T-helper 2 cell treated with Interferon-gamma antibody and Interleukin-4, amounts not matched to agents 5 μg/mL and 100 μg/mL, for 36 hours (primary cell): ENCODE measurements around the gene ZNF511.

Experiments used
- DNase-seq: peaks from one replicate; pipeline ENCODE4 v3.0.0; 2021; ENCODE audit warnings: low spot score
- H3K27ac Mint-ChIP-seq: one replicate; pipeline ENCODE4 v1.8.0; 2021; ENCODE audit warnings: mild to moderate bottlenecking, mixed read lengths
- H3K27me3 Mint-ChIP-seq: one replicate; pipeline ENCODE4 v1.8.0; 2021; ENCODE audit warnings: low read depth, mixed read lengths
- H3K36me3 Mint-ChIP-seq: one replicate; pipeline ENCODE4 v1.8.0; 2021; ENCODE audit warnings: low read depth, mixed read lengths
- H3K4me1 Mint-ChIP-seq: one replicate; pipeline ENCODE4 v1.8.0; 2021; ENCODE audit warnings: low read depth, mixed read lengths
- H3K4me3 Mint-ChIP-seq: one replicate; pipeline ENCODE4 v1.8.0; 2022; ENCODE audit warnings: mild to moderate bottlenecking, moderate library complexity, mixed read lengths
- H3K9me3 Mint-ChIP-seq: one replicate; pipeline ENCODE4 v1.8.0; 2021; ENCODE audit warnings: mixed read lengths

Gene ZNF511

GRCh38 chr10:133350283-133350949, 41.7 kb downstream of the ZNF511 start:
- Mint-ChIP-seq H3K9me3 (no peaks in the 10 kb centered on the region), H3K36me3 (no peaks in the 10 kb centered on the region), H3K27ac (no peak overlapping the region), H3K4me1 (no peaks in the 10 kb centered on the region), H3K4me3 (no peak overlapping the region), H3K27me3 (no peaks in the 10 kb centered on the region)
- DNase-seq: no peak

DNA sequence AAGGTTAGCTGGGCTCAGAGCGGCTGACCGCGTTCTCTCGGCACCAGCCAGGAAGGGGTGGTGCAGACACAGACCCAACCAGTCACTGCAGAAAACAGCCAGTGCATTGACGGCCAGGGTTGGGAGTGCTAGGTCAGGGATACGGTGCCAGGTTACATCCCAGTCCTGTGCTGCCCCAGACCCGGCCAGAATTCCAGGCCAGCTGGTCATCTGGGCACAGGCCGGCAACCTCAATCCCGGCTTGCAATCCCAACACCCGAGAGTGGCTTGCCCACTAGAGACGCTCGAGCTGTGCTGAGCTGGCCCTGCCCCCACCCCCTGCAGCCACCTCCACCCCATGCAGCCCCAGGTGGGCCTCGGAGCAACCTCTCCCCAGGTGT, 42.2 kb downstream of the ZNF511 start:
- Mint-ChIP-seq H3K4me1 (no peaks in the 10 kb centered on the region), H3K27me3 (no peaks in the 10 kb centered on the region), H3K27ac (no peak overlapping the region), H3K9me3 (no peaks in the 10 kb centered on the region), H3K36me3 (no peaks in the 10 kb centered on the region), H3K4me3 (no peak overlapping the region)
- DNase-seq: no peak

DNA sequence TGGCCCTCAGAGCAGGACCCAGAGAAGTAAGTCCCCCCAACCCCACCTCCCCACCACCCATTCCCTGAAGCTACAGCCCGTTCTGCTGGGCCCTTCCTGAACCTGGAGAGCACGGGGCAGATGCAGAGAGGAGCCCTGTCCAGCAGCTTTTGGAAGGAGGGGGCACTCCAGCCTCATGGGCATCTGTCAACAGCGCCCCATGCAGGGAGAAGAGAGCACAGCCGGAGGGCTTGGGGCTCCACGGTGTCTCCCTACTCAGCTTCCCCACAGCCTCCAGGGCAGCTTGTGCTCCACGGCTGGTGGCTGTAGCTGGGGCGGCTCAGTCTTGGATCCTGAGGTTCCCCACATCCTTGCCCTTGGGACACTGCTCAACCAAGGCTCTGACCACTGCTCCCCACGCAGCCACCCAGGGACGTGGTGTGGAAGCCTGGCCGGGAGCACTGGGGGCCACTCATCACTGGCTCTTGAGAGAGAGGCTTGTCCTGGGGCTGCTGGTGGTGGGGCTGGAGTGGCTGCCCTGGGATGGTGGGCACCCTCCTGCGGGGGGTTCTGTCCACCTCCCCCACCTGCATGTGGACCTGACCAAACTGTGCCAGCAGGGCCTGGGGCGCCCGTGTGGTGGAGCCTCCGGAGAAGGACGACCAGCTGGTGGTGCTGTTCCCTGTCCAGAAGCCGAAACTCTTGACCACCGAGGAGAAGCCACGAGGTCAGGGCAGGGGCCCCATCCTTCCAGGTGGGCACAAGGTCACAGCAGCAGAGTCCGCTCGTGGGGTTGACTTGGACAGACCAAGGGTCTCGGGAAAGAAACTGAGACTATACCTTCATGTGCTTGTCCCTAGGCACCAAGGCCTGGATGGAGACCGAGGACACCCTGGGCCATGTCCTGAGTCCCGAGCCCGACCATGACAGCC, 42.9 kb downstream of the ZNF511 start:
- H3K4me3 Mint-ChIP-seq: no peak overlapping the region
- no peaks in the 10 kb centered on the region for H3K27me3 Mint-ChIP-seq
- no peak overlapping the region for H3K27ac Mint-ChIP-seq
- H3K4me1 Mint-ChIP-seq: no peaks in the 10 kb centered on the region
- no peaks in the 10 kb centered on the region for H3K9me3 Mint-ChIP-seq
- no peaks in the 10 kb centered on the region for H3K36me3 Mint-ChIP-seq
- DNase-seq: no peak

DNA sequence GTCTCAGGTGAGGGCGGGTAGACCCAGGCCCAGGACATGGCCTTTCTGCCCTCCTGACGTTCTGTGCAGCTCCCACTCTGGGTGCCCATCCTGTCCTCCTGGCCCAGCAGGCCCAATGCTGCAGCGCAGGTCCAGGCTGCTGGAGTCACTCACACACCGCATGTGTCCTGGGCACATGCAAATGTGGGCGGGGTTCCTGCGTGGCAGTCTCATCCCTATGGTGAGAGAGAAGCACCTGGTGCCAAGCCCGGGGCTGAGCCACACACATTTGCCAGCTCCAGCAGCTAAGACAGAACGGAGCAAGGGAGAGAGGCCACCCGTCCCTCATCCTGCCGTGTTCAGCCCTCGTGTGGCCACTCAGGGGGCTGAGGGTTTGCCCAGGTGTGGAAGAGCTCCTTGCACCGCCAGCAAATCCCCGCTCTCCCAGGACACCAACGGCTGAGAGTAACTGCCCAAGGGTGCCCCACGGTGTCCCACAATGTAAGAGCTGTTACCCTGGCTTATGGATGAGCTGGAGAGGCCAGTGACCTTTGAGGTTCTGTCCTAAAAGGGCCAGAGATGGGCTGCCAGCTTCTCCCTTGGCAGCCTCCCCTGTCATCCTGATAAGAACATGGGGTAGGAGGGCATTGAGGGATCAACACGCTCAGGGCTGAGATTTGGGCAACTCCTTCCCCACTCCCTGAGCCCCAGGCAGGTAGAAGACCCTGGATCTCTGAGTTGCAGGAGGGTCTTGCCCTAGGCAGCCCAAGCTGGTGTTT, 44.7 kb downstream of the ZNF511 start:
- Mint-ChIP-seq H3K4me3 (no peak overlapping the region), H3K4me1 (no peaks in the 10 kb centered on the region), H3K9me3 (no peaks in the 10 kb centered on the region), H3K27me3 (no peaks in the 10 kb centered on the region), H3K36me3 (no peaks in the 10 kb centered on the region), H3K27ac (no peak overlapping the region)
- DNase-seq: no peak

DNA sequence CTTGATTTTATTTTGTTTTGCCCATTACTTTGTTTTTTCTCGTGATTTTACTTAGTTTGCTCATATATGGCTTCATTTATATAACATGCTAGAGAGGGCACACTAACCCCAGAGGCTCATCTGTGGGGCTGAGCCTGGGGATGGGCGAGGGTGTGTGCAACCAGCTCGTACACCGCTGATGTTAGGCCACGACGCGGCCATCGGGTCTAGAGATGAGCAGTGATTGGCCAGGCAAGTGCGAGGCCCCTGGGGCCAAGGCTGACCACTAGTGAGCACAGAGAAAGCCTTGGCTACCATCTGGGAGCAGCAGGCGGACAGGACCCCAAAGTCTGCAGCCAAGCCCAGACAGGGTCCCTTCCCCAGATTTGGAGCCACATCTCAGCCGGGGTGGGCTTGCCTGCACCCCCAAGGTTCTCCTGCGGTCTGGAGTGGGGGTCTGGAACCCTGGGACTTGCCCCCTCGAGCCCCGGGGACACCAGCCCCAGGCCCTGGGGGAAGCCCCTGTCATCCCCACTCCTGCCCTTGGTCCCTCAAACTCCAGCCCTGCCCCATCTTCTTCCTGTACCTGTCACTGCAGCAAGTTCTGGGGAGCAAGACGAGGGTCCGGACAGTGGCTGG, 45.4 kb downstream of the ZNF511 start:
- H3K4me3 Mint-ChIP-seq: no peak overlapping the region
- no peak overlapping the region for H3K27ac Mint-ChIP-seq

GRCh38 chr10:133354672-133355240, 46.0 kb downstream of the ZNF511 start:
- Mint-ChIP-seq H3K4me3 (no peak overlapping the region), H3K9me3 (no peaks in the 10 kb centered on the region), H3K36me3 (no peaks in the 10 kb centered on the region), H3K27ac (no peak overlapping the region), H3K4me1 (no peaks in the 10 kb centered on the region), H3K27me3 (no peaks in the 10 kb centered on the region)
- DNase-seq: no peak

More for the DNA sequence above, 45.4 kb downstream of the ZNF511 start:
- no peaks in the 10 kb centered on the region for H3K9me3 Mint-ChIP-seq
- no peaks in the 10 kb centered on the region for H3K36me3 Mint-ChIP-seq
- DNase-seq: no peak
- H3K27me3 Mint-ChIP-seq: no peaks in the 10 kb centered on the region
- no peaks in the 10 kb centered on the region for H3K4me1 Mint-ChIP-seq

- H3K4me1 Mint-ChIP-seq: peaks cover 2% of the 10 kb centered on the region
- no peaks in the 10 kb centered on the region for H3K9me3 Mint-ChIP-seq
- H3K27ac Mint-ChIP-seq: no peak overlapping the region
- no peaks in the 10 kb centered on the region for H3K27me3 Mint-ChIP-seq
- H3K4me3 Mint-ChIP-seq: no peak overlapping the region
- no peaks in the 10 kb centered on the region for H3K36me3 Mint-ChIP-seq
- DNase-seq: no peak
These were observed 46.6 kb downstream of the ZNF511 start for GRCh38 chr10:133355266-133355665.

GRCh38 chr10:133355991-133356390, 47.3 kb downstream of the ZNF511 start:
- Mint-ChIP-seq H3K4me1 (peaks cover 2% of the 10 kb centered on the region), H3K27ac (peak overlapping the region; percentile 26), H3K27me3 (no peaks in the 10 kb centered on the region), H3K36me3 (no peaks in the 10 kb centered on the region), H3K9me3 (no peaks in the 10 kb centered on the region), H3K4me3 (peak overlapping the region; percentile 59)
- no peak for DNase-seq

DNA sequence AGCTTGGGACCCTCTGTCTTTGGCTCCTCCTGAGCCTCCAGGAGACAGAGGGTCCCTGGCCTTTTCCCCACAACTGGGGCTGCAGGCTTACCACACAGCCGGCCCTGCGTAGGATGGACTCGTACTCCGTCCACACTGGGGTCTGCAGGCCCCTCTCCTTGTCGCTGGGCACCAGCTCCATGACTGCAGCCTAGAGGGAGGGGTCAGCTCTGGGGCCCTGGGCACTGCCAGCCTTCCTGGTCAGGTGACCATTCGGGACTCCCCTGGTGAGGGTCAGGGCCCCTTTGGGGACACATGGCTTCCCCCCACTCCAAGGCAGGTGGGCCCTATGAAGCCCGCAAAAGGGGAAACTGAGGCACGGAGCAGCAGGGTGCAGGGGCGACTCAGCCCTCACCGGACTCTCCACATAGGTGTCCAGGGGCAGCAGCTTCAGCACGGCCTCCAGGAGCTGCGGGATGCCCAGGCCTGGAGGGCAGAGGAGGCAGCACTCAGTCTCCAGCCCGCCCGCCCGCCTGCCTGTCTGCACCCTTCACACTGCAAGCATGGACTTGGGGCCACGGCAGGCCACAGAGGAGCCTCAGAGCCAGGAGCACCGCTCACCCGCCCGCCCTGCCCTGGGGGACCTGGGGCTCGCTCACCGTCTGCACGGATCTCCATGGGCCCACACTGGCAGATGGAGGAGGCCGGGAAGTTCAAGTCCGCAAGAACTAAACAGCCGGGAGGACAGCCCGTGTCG, 48.0 kb downstream of the ZNF511 start:
- H3K9me3 Mint-ChIP-seq: no peaks in the 10 kb centered on the region
- peaks cover under 1% of the 10 kb centered on the region for H3K36me3 Mint-ChIP-seq
- no peak overlapping the region for H3K27ac Mint-ChIP-seq
- H3K4me1 Mint-ChIP-seq: peaks cover 2% of the 10 kb centered on the region
- no peak for DNase-seq
- peak overlapping the region; percentile 70 for H3K4me3 Mint-ChIP-seq
- H3K27me3 Mint-ChIP-seq: no peaks in the 10 kb centered on the region

GRCh38 chr10:133357285-133358161, 48.8 kb downstream of the ZNF511 start, which contains the start of gene FUOM:
TSS of gene FUOM (minus strand) at chr10:133358019. CDS start at chr10:133358007, 12 bp downstream.
- peak; percentile 85 for DNase-seq
- peaks cover 4% of the 10 kb centered on the region for H3K4me1 Mint-ChIP-seq
- H3K4me3 Mint-ChIP-seq: peak within 1 kb of the TSS; percentile 70
- no peaks in the 10 kb centered on the region for H3K27me3 Mint-ChIP-seq
- H3K9me3 Mint-ChIP-seq: no peaks in the 10 kb centered on the region
- H3K36me3 Mint-ChIP-seq: peaks cover 5% of the 10 kb centered on the region
- no peak within 1 kb of the TSS for H3K27ac Mint-ChIP-seq

GRCh38 chr10:133358162-133358924, 49.6 kb downstream of the ZNF511 start:
- no peak overlapping the region for H3K27ac Mint-ChIP-seq
- H3K4me3 Mint-ChIP-seq: no peak overlapping the region
- H3K4me1 Mint-ChIP-seq: peaks cover 4% of the 10 kb centered on the region
- H3K9me3 Mint-ChIP-seq: no peaks in the 10 kb centered on the region
- no peak for DNase-seq
- peaks cover 5% of the 10 kb centered on the region for H3K36me3 Mint-ChIP-seq
- no peaks in the 10 kb centered on the region for H3K27me3 Mint-ChIP-seq

GRCh38 chr10:133358925-133359310, 50.2 kb downstream of the ZNF511 start:
- peaks cover 4% of the 10 kb centered on the region for H3K4me1 Mint-ChIP-seq
- H3K27ac Mint-ChIP-seq: no peak overlapping the region
- peaks cover 5% of the 10 kb centered on the region for H3K36me3 Mint-ChIP-seq
- no peak for DNase-seq
- no peak overlapping the region for H3K4me3 Mint-ChIP-seq
- no peaks in the 10 kb centered on the region for H3K27me3 Mint-ChIP-seq
- H3K9me3 Mint-ChIP-seq: no peaks in the 10 kb centered on the region
